ENCODE results near the gene A3GALT2.
A peak's percentile ranks its signal among the peaks of the same experiment; 100 is the strongest.

The A3GALT2 gene
- total RNA-seq = 0.04 to 0.12 reads per million in 2 experiments

DNA sequence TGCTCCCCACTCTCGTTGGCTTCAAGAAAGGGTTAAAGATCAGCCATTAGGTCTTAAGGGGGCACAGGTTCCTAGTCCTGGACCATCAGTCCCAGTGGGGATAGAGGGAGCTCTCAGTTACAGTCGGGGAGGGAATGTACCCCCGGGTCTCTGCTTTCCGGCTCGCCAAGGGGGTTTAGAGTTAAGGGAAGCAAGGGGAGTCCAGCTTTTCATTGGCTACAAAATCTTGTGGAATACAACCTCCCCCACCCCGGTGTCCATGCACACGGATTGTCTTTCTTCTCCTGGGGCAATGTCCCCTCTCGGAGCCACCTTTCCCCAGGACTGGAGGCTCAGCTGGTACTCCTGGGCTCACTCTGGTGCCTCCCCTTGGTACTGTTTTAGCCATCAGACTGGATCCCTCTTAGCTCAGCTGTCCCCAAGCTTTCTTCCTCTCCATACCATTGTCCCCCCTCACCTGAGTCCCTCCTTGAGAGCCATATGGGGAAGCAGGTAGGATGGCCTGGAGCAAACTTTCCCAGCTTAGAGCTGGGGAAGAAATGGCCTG is at the start of gene A3GALT2:
TSS of gene A3GALT2 (minus strand) at position 480 of the 547 bp plus-strand sequence. CDS start at position 480, 0 bp downstream.
- no peak for DNase-seq (ENCODE audit: low read depth)

DNA sequence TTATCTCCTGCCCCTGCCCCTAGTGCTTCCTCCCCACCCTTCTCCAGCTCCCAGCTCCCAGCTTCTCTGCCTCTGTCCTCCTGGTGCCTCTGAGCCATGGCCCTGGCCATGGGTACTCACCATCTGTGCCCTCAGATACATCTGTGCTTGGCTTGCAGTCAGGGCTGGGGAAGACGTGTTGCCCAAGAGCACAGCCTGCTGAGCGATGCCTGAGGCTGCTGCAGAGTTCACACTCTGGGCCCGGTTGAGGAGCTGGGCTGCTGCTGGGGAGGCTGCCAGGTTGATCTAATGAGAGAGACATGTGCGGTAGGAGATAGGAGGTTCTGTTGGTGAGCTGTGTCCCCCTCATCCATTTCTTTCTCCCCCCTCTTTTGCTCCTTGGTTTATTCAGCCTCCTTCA is 49.4 kb upstream of the A3GALT2 start:
- no peak for DNase-seq (ENCODE audit: low read depth)

DNA sequence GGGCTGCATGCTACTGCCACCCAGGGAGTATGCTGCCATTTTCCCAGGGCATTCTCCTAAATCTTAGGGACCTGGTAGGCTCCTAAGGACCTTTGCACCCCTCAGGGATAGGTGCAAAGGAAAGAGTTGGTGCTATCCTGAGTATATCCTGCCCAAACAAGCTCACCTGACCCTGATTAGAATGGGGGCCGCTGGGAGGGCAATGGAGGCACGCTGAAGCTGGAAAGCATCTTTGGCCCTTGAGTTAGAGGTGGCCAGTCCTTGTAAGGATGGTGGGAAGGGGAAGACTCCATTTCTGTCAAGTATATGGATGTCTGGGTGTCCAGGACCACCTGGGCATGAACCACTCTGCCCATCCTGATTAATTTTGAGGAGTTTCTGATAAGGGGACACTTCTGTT is 48.9 kb upstream of the A3GALT2 start:
- no peak for DNase-seq (ENCODE audit: low read depth)

DNA sequence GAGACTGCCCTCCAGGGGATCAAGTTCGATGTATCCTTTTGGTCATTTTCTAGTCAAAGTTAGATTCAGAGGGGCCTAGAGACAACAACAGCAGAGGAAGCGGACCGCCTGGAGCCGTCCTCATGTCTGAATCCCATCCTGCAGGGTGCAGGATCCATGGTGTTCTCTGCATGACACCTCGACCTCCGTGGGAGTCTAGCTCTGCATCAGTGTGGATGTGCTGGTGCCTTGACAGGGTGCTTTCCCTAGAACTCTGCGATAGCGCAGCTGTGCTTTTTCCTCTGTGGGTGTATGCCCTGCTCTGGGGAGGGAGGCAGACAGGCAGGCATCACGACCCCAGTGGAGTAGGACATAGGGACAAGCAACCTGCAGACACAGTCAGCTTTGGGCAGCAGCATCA is 48.2 kb upstream of the A3GALT2 start:
- DNase-seq (ENCODE audit: low read depth) = no peak

DNA sequence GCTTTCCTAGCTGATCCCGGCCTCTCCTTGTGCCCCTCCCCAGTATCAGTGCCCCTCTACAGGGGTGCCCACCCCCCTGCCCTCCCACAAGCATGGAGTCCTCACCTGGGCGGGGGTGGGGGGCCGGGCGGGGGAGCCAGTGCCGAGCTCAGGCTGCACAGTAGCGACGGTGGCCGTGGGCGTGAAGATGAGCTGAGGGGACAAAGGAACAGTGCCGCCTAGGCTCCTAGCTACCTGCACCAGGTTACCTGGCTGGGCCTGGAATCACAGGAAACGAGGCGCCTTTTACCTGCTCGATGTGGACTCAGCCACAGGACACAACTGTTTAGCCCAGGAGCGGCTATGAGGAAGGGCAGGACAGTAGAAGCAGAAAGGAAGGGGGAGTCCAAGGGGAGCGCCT is 47.5 kb upstream of the A3GALT2 start:
- DNase-seq (ENCODE audit: low read depth) = no peak

DNA sequence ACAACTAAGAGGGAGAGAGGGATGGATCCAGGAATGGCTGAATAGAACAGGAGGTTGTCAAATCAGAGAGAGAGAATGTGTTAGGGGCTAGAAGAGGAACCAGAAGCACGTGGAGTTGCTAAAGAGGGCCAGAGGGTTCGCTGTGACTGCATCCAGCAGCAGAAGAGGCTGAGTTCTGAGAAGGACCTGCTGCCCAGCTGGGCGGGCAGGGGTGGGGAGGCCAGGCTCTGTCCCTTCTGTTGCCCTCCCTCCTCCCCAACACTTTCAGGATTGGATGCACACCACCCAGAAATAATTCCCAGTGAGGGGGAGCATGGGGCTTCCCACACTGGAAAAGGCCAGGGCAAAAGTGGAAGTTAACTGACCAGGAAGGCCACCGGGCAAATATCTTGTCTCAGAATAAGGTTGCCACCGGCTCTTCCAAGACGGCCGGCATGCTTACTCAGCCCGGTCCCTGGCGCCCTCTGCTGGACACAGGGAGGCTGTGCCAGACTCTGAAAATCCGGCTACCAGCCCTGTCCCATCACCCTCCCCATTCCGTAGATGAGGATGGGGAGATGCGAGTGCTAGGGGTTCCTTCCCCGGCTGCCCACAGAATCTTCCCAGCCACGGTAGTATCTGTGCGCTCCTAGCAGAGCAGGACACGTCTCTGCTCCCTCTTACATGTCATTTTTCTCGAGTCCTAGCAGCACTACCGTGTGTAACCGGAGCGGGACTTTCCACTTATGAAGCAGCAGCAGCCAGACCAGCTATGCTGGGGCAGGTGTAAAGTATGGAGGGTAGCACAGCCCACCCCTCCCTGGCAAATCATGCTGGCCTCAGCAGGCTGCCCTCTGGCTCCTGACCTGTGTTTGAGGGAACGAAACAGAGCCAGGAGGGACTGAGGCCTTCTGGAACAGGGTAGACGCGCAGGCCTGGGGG is 46.8 kb upstream of the A3GALT2 start:
- peak; percentile 75 for DNase-seq (ENCODE audit: low read depth)

DNA sequence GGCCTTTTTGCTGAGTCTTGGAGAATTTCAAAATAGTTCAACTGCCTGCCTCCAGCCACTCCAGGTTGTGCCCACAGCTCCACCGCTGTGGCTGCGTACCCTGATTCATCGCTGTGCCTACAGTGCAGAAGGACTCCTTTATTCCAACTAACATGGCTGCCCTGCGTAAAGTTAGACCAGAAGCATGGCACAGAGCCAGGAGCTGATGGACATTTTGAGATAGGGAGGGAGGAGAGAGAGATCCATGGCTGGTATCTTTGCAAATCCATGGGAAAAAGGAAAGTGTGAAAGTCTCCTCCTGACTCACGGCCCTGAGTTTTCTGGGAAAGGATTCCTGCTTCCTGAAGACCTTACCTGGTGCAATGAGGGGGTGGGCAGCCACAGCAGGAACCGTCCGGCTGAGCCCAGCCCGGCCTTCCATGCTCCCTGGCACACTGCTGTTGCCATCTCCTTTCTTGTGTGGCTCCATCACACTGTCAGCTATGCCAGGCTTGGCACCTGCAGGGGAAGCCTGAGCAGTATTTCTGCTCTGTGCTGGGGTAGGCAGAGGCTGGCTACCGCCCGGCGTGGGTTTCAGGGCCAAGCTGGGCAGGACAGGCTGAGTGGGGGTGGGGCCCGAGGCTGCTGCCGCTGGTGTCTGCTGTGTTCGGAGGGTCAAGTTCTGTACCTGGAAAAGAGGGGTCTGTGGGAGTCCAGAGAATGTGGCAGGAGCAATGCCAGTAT is 46.0 kb upstream of the A3GALT2 start:
- no peak for DNase-seq (ENCODE audit: low read depth)

DNA sequence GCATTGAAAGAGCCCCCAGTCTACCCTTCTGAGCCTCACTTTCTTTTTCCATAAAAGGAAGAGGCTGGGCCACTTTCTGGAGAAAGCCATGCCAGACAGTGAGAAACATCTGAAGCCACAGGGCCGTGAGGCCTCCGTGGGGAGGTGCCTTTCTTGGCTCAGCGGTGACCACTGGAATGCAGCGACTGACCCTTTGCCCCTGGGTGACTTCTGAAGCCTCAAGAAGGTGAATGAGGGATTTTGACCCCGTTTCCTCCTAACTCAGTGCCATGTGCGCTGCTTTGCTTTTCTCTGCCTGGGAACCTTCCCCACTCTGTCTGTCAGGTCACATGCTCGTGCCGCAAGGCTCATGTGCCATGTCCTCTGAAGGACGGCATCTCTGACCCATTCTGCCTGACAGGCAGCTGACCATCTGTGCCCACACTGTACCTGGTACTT is 44.7 kb upstream of the A3GALT2 start:
- DNase-seq (ENCODE audit: low read depth) = no peak

DNA sequence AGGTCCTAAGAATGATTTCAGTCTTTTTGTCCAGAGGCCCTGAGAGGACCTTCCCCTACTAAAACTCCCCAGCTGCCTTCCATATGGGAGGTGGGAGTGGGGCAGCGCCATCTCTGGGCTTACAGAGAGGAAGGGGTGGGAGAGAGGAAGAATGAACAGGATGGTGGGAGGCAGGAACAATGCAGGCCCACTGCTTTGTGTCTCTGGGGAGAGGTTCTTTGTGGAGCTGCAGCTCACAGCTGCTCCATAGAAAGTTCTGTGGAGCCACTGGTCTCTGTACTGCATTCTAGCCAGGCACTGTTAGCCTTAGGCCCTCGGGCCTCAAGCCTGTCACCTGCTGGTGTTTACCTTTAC is 43.6 kb upstream of the A3GALT2 start:
- no peak for DNase-seq (ENCODE audit: low read depth)

DNA sequence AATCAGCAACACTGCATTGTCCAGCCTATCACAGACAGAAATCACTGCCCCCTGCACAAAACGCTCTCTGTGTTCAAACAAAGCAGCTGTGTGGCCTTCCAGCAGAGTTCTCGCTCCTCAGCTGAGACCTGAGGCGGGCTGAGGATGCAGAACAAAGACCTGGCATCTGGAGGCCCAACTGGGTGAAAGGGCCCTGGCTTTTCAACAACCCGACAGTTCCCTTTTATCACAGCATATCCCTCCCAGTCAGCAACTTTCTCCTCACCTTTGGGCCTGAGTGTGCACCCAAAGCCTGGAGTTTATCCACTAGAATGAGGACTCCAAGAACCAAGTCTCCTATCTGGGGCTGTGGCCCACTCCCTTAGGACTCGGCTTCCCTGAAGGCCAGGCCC is 42.6 kb upstream of the A3GALT2 start:
- DNase-seq (ENCODE audit: low read depth) = no peak

DNA sequence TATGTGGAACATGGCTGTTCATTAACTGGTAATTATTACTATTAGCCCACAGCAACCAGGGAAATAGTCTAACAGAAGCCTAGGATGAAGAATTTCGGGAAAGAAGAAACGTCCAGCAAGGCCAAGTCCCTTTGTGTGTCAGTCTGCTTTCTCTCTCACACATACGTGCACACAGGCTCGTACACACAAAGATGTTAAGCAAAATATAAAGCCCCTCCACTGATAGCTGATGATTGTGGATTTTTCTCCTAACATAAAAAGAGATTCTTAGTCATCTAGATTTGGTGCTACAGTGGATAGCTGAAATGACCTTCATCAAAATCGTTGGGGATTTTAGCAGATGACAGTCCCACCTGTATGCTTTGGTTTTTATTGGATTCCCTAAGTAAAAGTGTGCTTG is 42.1 kb upstream of the A3GALT2 start:
- DNase-seq (ENCODE audit: low read depth) = no peak

DNA sequence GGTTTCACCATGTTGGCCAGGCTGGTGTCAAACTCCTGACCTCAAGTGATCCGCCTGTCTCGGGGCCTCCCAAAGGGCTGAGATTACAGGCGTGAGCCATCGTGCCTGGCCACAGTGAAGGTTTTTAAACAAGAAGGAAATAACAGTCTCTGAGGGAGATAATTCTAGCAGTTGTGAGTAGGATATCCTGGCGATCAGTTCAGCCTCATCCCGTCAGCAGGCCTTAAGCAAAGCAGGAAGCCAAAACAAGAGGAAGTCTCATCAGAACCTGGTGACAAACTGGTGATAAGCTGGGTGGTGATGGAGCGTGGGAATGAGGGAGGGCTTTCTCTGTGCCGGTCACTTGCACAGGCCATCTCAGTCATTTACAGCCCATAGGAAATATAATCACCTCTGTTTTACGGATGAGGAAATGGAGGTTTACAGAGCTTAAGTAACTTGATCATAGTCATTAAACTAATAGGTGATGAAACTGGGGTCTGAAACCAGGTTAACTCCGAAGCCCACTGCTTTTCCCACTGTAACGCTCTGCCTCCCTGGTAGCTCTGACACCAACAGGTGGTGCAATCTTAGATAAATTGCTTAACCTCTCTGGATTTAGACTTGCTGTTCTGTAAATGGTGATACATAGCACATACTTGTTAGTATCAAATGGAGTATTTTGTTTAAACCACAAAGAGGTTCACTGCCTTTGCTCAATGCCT is 40.8 kb upstream of the A3GALT2 start:
- no peak for DNase-seq (ENCODE audit: low read depth)

DNA sequence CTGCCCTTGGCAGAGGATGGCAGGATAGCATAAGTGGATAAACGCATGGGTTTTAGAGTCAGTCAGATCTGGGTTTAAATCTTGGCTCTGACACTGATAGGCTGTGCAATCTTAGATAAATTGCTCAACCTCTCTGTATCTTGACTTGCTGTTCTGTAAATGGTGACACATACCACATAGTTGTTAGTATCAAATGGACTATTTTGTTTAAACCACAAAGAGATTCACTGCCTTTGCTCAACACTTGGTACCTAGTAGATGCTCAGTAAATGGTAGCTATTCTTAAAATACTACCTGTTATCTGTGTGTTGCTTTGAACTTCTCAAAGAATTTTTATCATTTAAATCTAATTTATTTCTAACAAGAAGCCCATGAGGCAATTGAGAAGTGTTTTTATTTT is 39.5 kb upstream of the A3GALT2 start:
- no peak for DNase-seq (ENCODE audit: low read depth)

DNA sequence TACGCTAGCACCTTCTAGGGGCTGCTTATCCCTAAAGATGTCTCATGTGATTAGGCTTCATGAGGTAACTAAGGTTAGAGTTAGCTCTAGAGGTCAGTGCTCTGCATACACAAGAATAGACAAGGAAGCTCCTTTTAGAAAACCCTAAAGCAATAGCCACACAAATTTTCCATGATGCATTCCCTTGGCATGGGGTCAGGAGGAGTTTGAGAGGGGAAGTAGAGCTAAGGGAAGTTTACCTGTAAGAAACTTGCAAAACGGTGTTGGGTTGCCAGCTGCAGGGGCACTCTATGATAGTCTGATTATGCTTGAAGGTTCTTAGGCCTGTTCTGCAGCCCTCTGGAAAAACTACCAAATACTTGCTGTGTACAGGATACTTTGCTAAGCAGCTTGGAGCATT is 39.0 kb upstream of the A3GALT2 start:
- DNase-seq (ENCODE audit: low read depth) = no peak

DNA sequence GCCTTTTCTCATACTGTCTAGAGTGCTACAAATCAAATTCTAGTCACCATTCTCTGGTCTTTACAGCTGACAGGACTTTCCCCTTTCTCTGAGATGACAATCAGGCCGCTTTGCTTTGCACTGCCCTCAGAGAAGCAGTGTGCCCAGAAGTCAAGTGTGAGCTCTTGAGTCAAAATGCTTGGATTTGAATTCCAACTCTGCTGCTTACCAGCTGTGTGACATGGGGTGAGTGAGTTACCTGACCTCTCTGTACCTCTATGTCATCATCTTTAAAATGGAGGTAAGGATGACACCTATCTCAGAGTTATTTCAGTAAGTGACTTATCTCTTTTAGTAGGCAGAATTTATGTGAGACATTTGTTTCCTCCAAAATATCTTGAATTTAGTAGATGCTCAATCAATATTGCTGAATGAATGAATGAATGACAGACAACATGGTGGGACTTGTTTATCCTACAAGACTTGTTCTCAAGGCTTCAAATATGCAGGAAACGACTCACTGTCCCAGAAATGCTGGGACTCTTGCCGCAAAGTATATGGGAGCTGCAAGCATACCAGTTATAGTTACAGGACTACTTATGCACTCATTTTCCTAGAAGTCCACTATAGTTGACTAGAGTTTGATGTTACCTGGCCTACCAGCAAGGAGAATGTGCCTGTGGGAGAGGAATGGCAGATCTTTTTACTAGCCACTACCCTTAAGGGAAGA is 38.1 kb upstream of the A3GALT2 start:
- no peak for DNase-seq (ENCODE audit: low read depth)

DNA sequence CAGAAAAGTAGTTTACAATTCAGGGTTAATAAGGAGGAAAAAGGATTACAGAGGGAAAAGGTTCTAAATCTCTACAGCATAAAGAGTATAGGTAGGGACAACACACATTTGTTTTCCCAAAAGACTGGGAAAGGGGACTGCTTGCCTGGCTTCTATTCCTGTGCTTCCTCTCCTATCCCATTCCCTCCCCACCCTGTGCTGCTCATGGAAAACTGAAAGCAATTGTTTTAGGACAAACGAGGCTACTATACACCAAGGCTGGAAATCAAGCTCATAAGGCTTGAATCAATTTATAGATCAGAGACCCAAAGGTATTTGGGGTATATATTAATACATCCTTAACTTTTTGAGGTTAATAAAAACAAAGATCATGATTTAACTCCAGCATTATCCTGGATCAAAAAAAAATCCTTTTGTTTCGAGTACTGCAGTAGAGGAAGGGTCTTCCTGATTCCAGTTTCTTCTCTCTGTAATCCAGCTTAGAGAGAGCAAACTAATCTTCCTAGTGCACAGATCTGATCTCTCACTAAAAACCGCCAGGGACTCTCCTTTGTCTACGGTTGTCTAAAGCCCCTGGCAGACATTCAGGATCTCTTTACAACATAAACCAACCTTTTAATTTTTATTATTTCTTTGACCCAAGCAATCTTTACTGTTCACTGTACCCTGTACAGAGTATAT is 37.4 kb upstream of the A3GALT2 start:
- DNase-seq (ENCODE audit: low read depth) = no peak

DNA sequence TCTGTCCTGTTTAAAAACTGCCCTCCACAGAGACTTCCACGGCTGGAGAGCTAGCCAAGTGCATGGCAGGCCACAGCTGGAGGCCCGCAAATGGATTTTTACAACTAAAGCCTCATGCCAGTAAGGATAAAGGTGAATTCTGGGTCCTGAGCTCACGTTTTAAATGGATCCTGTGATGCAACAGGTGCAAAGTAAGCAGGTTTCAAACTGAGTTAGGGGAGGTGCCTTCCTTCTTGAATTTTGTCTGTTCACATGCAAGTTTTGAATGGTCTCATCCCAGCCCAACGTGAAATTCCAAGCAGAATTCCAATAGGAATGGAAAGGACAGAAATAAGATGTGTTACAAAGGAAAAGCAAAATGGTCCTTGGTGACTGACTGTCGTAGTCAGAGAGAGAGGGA is 36.2 kb upstream of the A3GALT2 start:
- no peak for DNase-seq (ENCODE audit: low read depth)

DNA sequence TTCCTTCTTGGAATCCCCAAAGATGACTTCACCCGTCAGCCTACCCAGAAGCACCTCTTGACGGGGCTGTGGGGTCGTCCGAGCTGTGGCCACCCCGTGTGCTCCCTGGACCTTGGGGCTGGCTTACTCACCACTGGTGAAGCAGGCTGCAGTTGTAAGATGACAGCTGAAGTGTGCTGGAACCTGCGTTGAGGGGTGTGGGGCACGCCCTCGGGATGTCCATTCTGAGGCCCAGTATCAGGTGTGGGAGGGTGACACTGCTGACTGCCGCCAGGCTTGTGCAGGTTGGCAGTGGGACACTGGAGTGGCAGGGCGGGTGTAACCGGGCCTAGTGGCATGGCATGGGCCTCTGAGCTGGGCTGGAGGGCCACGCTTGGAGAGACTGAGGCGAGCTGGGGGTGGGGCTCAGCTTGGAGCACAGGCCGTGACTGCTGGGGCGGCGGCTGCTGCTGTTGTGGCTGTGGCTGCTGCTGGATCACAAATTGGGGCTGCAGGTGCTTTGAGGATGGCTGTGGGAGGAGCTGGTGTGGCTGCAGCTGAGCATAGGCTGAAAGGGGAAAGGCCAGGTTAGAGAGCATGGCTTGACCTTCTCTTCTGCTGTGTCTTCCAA is 33.9 kb upstream of the A3GALT2 start:
- DNase-seq (ENCODE audit: low read depth) = no peak

DNA sequence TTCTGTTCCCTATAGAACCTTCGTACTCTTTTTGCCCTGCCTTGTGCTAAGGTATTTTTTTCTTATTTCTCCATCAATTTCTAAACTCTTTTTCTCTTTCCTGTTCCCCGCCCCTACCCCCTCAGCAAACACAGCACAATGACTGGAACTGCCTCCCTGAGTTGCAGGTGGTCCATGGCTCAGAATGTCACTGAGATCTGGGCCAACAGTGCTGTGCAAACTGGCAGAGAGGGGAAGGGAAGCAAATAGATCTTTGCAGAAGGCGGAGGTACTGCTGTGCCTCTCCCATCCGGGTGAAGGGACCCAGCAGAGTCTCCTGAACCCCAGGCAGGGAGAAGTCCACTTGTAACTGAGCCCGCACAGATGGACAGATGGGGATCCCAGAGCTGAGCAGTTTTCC is 32.6 kb upstream of the A3GALT2 start:
- no peak for DNase-seq (ENCODE audit: low read depth)

DNA sequence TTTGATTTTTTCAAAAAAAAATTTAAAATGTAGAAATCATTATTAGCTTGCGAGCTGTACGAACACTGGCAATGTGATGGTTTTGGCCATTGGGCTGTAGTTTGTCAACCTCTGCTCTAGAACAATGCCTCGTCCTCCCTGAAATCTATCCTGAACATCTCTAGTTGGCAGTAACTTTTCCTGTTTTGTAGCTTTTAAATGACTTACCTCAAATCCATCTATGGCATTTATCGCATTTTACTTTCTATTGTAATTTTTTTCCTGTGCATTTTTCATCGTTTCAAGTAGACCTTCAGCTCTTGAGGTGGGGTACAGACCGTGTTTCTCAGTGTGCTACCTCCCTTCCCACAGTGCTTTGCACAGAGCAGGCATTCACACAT is 30.4 kb upstream of the A3GALT2 start:
- DNase-seq (ENCODE audit: low read depth) = no peak

All from T follicular helper cell (primary cell).